ENCODE results near the gene DZANK1.
A peak's percentile ranks its signal among the peaks of the same experiment; 100 is the strongest.

DZANK1 gene

GRCh38 chr20:18465536-18466200 is 1.2 kb downstream of the DZANK1 start:
- ATAC-seq, result no peak

DNA sequence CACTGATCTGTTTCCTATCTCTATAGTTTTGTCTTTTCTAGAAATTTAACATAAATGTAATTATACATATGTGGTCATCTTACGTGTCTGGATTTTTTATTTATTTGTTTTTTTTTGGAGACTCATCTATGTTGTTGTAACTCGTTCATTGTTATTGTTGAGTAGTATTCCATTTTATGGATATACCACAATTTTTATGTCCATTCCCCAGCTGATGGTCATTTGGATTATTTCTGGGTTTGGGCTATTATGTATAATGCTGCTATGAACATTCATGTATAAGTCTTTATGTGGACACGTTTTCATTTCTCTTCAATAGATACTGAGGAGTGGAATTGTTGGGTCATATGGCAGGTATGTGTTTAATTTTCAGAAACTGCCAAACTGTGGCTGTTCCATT is 10.2 kb downstream of the DZANK1 start:
- TF ChIP-seq ZNF8 (CRISPR knock-in tag; IDR thresholded peaks at IDR 0.05) (peak; percentile 97), OSR1 (CRISPR knock-in tag; IDR thresholded peaks at IDR 0.05) (no peak), ZFP3 (CRISPR knock-in tag; IDR thresholded peaks at IDR 0.05) (no peak)
- no peak for ATAC-seq

More at GRCh38 chr20:18465536-18466200, 1.2 kb downstream of the DZANK1 start:
- TF ChIP-seq CREB5 (CRISPR knock-in tag; IDR thresholded peaks at IDR 0.05; ENCODE audit: low read depth) (no peak), OSR1 (CRISPR knock-in tag; IDR thresholded peaks at IDR 0.05) (no peak), RARB (CRISPR knock-in tag; IDR thresholded peaks at IDR 0.05) (no peak), ZNF565 (CRISPR knock-in tag; conservative IDR thresholded peaks at IDR 0.05; ENCODE audit: low read depth) (no peak), ZFP3 (CRISPR knock-in tag; IDR thresholded peaks at IDR 0.05) (no peak), ISL1 (CRISPR knock-in tag; IDR thresholded peaks at IDR 0.05) (no peak)

GRCh38 chr20:18443886-18444285 is 22.9 kb downstream of the DZANK1 start:
- TF ChIP-seq ARNTL (CRISPR knock-in tag; IDR thresholded peaks at IDR 0.05; ENCODE audit: borderline replicate concordance, low read depth) (no peak), SNAI2 (CRISPR knock-in tag; IDR thresholded peaks at IDR 0.05) (no peak), ZNF70 (CRISPR knock-in tag; IDR thresholded peaks at IDR 0.05) (no peak), ESRRG (CRISPR knock-in tag; IDR thresholded peaks at IDR 0.05) (no peak)
- TF ChIP-seq, protein P1, sequence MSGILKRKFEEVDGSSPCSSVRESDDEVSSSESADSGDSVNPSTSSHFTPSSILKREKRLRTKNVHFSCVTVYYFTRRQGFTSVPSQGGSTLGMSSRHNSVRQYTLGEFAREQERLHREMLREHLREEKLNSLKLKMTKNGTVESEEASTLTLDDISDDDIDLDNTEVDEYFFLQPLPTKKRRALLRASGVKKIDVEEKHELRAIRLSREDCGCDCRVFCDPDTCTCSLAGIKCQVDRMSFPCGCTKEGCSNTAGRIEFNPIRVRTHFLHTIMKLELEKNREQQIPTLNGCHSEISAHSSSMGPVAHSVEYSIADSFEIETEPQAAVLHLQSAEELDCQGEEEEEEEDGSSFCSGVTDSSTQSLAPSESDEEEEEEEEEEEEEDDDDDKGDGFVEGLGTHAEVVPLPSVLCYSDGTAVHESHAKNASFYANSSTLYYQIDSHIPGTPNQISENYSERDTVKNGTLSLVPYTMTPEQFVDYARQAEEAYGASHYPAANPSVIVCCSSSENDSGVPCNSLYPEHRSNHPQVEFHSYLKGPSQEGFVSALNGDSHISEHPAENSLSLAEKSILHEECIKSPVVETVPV (CRISPR knock-in tag; IDR thresholded peaks at IDR 0.05), result no peak
- TF ChIP-seq, protein P2, sequence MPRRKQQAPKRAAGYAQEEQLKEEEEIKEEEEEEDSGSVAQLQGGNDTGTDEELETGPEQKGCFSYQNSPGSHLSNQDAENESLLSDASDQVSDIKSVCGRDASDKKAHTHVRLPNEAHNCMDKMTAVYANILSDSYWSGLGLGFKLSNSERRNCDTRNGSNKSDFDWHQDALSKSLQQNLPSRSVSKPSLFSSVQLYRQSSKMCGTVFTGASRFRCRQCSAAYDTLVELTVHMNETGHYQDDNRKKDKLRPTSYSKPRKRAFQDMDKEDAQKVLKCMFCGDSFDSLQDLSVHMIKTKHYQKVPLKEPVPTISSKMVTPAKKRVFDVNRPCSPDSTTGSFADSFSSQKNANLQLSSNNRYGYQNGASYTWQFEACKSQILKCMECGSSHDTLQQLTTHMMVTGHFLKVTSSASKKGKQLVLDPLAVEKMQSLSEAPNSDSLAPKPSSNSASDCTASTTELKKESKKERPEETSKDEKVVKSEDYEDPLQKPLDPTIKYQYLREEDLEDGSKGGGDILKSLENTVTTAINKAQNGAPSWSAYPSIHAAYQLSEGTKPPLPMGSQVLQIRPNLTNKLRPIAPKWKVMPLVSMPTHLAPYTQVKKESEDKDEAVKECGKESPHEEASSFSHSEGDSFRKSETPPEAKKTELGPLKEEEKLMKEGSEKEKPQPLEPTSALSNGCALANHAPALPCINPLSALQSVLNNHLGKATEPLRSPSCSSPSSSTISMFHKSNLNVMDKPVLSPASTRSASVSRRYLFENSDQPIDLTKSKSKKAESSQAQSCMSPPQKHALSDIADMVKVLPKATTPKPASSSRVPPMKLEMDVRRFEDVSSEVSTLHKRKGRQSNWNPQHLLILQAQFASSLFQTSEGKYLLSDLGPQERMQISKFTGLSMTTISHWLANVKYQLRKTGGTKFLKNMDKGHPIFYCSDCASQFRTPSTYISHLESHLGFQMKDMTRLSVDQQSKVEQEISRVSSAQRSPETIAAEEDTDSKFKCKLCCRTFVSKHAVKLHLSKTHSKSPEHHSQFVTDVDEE (CRISPR knock-in tag; IDR thresholded peaks at IDR 0.05), result no peak
- ATAC-seq, result peak; percentile 35; the same call in 1 of the 3 replicates

DNA sequence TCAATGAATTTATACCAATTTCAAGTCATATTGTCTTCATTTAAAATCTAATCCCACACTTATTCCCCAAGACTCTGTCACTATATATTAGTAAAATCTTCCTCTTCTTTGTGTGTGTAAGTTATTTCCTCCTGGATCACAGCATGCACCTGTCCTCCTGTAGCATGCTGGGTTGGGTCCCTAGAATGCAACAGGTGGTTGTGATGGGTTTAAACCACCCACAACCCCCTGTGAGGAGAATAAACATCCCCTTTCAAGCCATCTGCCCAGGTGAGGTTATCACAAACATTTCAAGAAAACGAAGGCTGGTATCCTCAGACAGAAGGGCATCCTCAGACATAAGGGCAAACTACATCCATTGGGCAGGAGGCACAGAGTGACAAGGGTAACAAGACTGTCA is 26.4 kb downstream of the DZANK1 start:
- TF ChIP-seq OSR1 (CRISPR knock-in tag; IDR thresholded peaks at IDR 0.05) (no peak), RARB (CRISPR knock-in tag; IDR thresholded peaks at IDR 0.05) (no peak), PPARA (CRISPR knock-in tag; IDR thresholded peaks at IDR 0.05; ENCODE audit: borderline replicate concordance) (no peak), ZFP3 (CRISPR knock-in tag; IDR thresholded peaks at IDR 0.05) (no peak)
- ATAC-seq, result no peak

- no peak for TF ChIP-seq ZFP3 (CRISPR knock-in tag; IDR thresholded peaks at IDR 0.05)
- no peak for ATAC-seq
Measured at GRCh38 chr20:18436847-18437246, 30.0 kb downstream of the DZANK1 start.

DNA sequence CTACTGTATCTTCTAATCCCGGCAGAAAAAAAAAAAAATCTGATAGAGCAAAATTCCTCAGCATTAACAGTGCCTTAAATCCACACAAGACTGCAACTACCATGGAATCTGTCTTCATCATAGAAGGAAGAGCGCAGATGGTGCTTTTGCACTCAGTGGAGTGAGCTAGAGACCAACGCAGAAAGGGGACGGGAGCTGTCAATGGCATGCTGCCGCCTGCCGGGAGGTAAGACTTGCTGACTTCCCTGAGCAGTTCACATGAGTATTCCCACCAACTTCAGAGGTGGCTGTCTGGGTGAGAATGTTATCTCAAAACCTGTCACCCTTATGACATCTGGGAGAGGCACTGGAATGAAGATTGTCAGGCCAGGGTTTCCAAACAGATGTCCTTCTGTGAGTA is 35.6 kb downstream of the DZANK1 start:
- no peak for TF ChIP-seq ZNF8 (CRISPR knock-in tag; IDR thresholded peaks at IDR 0.05)
- TF ChIP-seq ZNF565 (CRISPR knock-in tag; conservative IDR thresholded peaks at IDR 0.05; ENCODE audit: low read depth), result no peak
- no peak for TF ChIP-seq ZFP3 (CRISPR knock-in tag; IDR thresholded peaks at IDR 0.05)
- no peak for TF ChIP-seq ZC3H10 (CRISPR knock-in tag; IDR thresholded peaks at IDR 0.05)
- TF ChIP-seq BACH2 (CRISPR knock-in tag; IDR thresholded peaks at IDR 0.05; ENCODE audit: borderline replicate concordance), result no peak
- TF ChIP-seq TCF4 (CRISPR knock-in tag; IDR thresholded peaks at IDR 0.05; ENCODE audit: borderline replicate concordance), result no peak
- TF ChIP-seq OSR1 (CRISPR knock-in tag; IDR thresholded peaks at IDR 0.05), result no peak
- no peak for TF ChIP-seq ISL1 (CRISPR knock-in tag; IDR thresholded peaks at IDR 0.05)
- TF ChIP-seq TOX (CRISPR knock-in tag; IDR thresholded peaks at IDR 0.05; ENCODE audit: borderline replicate concordance), result no peak
- TF ChIP-seq, protein P1 (CRISPR knock-in tag; IDR thresholded peaks at IDR 0.05), result no peak
- TF ChIP-seq GLIS3 (CRISPR knock-in tag; IDR thresholded peaks at IDR 0.05), result no peak
- TF ChIP-seq CSDC2 (CRISPR knock-in tag; IDR thresholded peaks at IDR 0.05), result no peak
- TF ChIP-seq ZFP30 (CRISPR knock-in tag; IDR thresholded peaks at IDR 0.05), result no peak
- no peak for TF ChIP-seq CREB5 (CRISPR knock-in tag; IDR thresholded peaks at IDR 0.05; ENCODE audit: low read depth)
- TF ChIP-seq ARNTL (CRISPR knock-in tag; IDR thresholded peaks at IDR 0.05; ENCODE audit: borderline replicate concordance, low read depth), result no peak
- ATAC-seq, result no peak
